GM21786 (cell line): ENCODE measurements around the gene ATXN2.
A peak's percentile ranks its signal among the peaks of the same experiment; 100 is the strongest.
"Not testable (repeated sequence)": the region's sequence is repeated elsewhere in the genome, so short reads cannot be mapped to it uniquely, and the experiment has no call there.

Source experiments
- ATAC-seq: cut with Tn5 transposase; IDR thresholded peaks from one replicate; pipeline ENCODE4 v1.9.1; 2021; ENCODE audit not compliant: unreplicated experiment

Gene ATXN2

GRCh38 chr12:111578276-111578970 is 20.7 kb downstream of the ATXN2 start:
- peak; percentile 52 for ATAC-seq

GRCh38 chr12:111574797-111575443 is 24.2 kb downstream of the ATXN2 start:
- no peak for ATAC-seq

- ATAC-seq, result no peak
Measured at GRCh38 chr12:111573476-111573875, 25.6 kb downstream of the ATXN2 start.

- no peak for ATAC-seq
Measured at GRCh38 chr12:111570084-111570961, 28.8 kb downstream of the ATXN2 start.

- ATAC-seq, result no peak
Measured at GRCh38 chr12:111569363-111570083, 29.6 kb downstream of the ATXN2 start.

GRCh38 chr12:111560844-111561243 is 38.3 kb downstream of the ATXN2 start:
- not testable (repeated sequence) for ATAC-seq

- ATAC-seq, result no peak
Measured at GRCh38 chr12:111558107-111558376, 41.1 kb downstream of the ATXN2 start.

- no peak for ATAC-seq
Measured at GRCh38 chr12:111557271-111558106, 41.6 kb downstream of the ATXN2 start.

GRCh38 chr12:111556676-111557075 is 42.4 kb downstream of the ATXN2 start:
- no peak for ATAC-seq

- not testable (repeated sequence) for ATAC-seq
Measured at GRCh38 chr12:111555313-111555712, 43.8 kb downstream of the ATXN2 start.

- ATAC-seq, result no peak
Measured at GRCh38 chr12:111546758-111547383, 52.2 kb downstream of the ATXN2 start.

- ATAC-seq, result no peak
Measured at GRCh38 chr12:111546171-111546570, 52.9 kb downstream of the ATXN2 start.

GRCh38 chr12:111544032-111544431 is 55.1 kb downstream of the ATXN2 start:
- ATAC-seq, result no peak

- ATAC-seq, result no peak
Measured at GRCh38 chr12:111532751-111533150, 66.4 kb downstream of the ATXN2 start.

- ATAC-seq, result no peak
Measured at GRCh38 chr12:111529424-111530368, 69.4 kb downstream of the ATXN2 start.

- no peak for ATAC-seq
Measured at GRCh38 chr12:111523587-111524167, 75.4 kb downstream of the ATXN2 start.

- ATAC-seq, result no peak
Measured at GRCh38 chr12:111521801-111522200, 77.3 kb downstream of the ATXN2 start.

- no peak for ATAC-seq
Measured at GRCh38 chr12:111519937-111520336, 79.2 kb downstream of the ATXN2 start.
